ENCODE results near the gene ARMH3.

ARMH3 gene

GRCh38 chr10:102085336-102085735, 29.4 kb upstream of the ARMH3 start:
- TF ChIP-seq CTCF (IDR thresholded peaks at IDR 0.05; ENCODE audit: low read depth, low read length): no peak
- no peak overlapping the region for H3K4me3 ChIP-seq (ENCODE audit: low read depth, low read length)

- no peak for TF ChIP-seq CTCF (IDR thresholded peaks at IDR 0.05; ENCODE audit: low read depth, low read length)
- H3K4me3 ChIP-seq (ENCODE audit: low read depth, low read length): no peak overlapping the region
Observed at GRCh38 chr10:102083541-102083940, 27.6 kb upstream of the ARMH3 start.

- peak; percentile 93 for TF ChIP-seq CTCF (IDR thresholded peaks at IDR 0.05; ENCODE audit: low read depth, low read length)
- no peak overlapping the region for H3K4me3 ChIP-seq (ENCODE audit: low read depth, low read length)
Observed at GRCh38 chr10:102072673-102073527, 16.9 kb upstream of the ARMH3 start.

GRCh38 chr10:102069071-102069470, 13.1 kb upstream of the ARMH3 start:
- H3K4me3 ChIP-seq (ENCODE audit: low read depth, low read length): no peak overlapping the region
- no peak for TF ChIP-seq CTCF (IDR thresholded peaks at IDR 0.05; ENCODE audit: low read depth, low read length)

GRCh38 chr10:102068216-102068615, 12.2 kb upstream of the ARMH3 start:
- no peak for TF ChIP-seq CTCF (IDR thresholded peaks at IDR 0.05; ENCODE audit: low read depth, low read length)
- no peak overlapping the region for H3K4me3 ChIP-seq (ENCODE audit: low read depth, low read length)

- TF ChIP-seq CTCF (IDR thresholded peaks at IDR 0.05; ENCODE audit: low read depth, low read length): no peak
- no peak overlapping the region for H3K4me3 ChIP-seq (ENCODE audit: low read depth, low read length)
Observed at GRCh38 chr10:102067091-102067916, 11.3 kb upstream of the ARMH3 start.
